HCT116 (cell line): ENCODE measurements around the gene FAT1. TPM values are rescaled to one million over a fixed set of nuclear protein-coding genes. Genes with fewer than 3 reads are reported as not detected.
A peak's percentile ranks its signal among the peaks of the same experiment; 100 is the strongest.

Experiments
- ATAC-seq: fragments of 200-7000 bp; cut with Tn5 transposase; 2 replicates; pipeline ENCODE4 v1.9.1; 2020; ENCODE audit warnings: mild to moderate bottlenecking, moderate library complexity
- BruUV-seq: library from RNA; stranded (reverse); fragments of 400-500 nt; replicated peaks from 2 replicates; lab custom pipeline; 2021; lab: Mats Ljungman, UMichigan
- CTCF ChIA-PET: fragments of 300-600 bp; sonication (Branson Sonifier 250); formaldehyde crosslinking; loops from one replicate; lab custom pipeline; 2021; ENCODE audit warnings: antibody characterized with exemption; lab: Charles Lee
- POLR2A ChIA-PET: fragments of 300-600, 350-600 bp; sonication (Branson Sonifier 250); formaldehyde crosslinking; loops from one replicate; lab custom pipeline; 2021; ENCODE audit warnings: antibody characterized with exemption; lab: Charles Lee
- RAD21 ChIA-PET, 2 experiments: fragments of 300-600 bp; sonication (Branson Sonifier 250); formaldehyde crosslinking; loops; one replicate each; lab custom pipeline; 2023; ENCODE audit warnings: low total read pairs in 2 of 2; ENCODE audit not compliant: uncharacterized antibody in 2 of 2, unreplicated experiment in 2 of 2, low non-redundant PET in 1 of 2; lab: Charles Lee
- DNase-seq: peaks from one replicate; pipeline ENCODE4 v3.0.0-alpha.2; 2010; ENCODE audit warnings: low read depth, low spot score
- H2AFZ ChIP-seq: fragments of 200-600 bp; shearing (Covaris generic), sonication (generic); 2 replicates; pipeline ENCODE4 v1.6.1; 2017; ENCODE audit warnings: low read depth, mixed run types, mixed read lengths, antibody characterized with exemption, low read length; ENCODE audit not compliant: poor library complexity, severe bottlenecking
- H3K27ac ChIP-seq: 2 replicates; pipeline ENCODE4 v1.5.1; 2012; ENCODE audit warnings: low read depth, low read length
- H3K27me3 ChIP-seq: fragments of 200-600 bp; sonication (generic); 2 replicates; pipeline ENCODE4 v1.6.1; 2016; ENCODE audit warnings: mixed run types, low read length, mixed read lengths; ENCODE audit not compliant: insufficient read depth
- H3K36me3 ChIP-seq, 2 experiments: fragments of 200-500 bp in 1 of 2; fragments of 200-600 bp in 1 of 2; sonication (Bioruptor generic) in 1 of 2; sonication (generic) in 1 of 2; 2 replicates each; pipeline versions ENCODE4 v1.5.1 to v1.6.1; 2014 to 2016; ENCODE audit warnings: low read length in 2 of 2, inconsistent platforms in 1 of 2, mixed read lengths in 1 of 2, mixed run types in 1 of 2; ENCODE audit not compliant: insufficient read depth in 2 of 2, control insufficient read depth in 1 of 2
- H3K4me1 ChIP-seq, 2 experiments: fragments of 200-600 bp in 1 of 2; sonication (generic) in 1 of 2; 2 replicates each; pipeline versions ENCODE4 v1.5.1 to v1.6.1; 2012 to 2017; ENCODE audit warnings: low read length in 2 of 2, inconsistent platforms in 1 of 2, mild to moderate bottlenecking in 1 of 2, mixed read lengths in 1 of 2, mixed run types in 1 of 2, moderate library complexity in 1 of 2; ENCODE audit not compliant: insufficient read depth in 2 of 2, control insufficient read depth in 1 of 2
- H3K4me2 ChIP-seq: fragments of 200-600 bp; sonication (generic); 2 replicates; pipeline ENCODE4 v1.6.1; 2017; ENCODE audit warnings: mixed run types, low read length, mixed read lengths
- H3K4me3 ChIP-seq, 2 experiments: fragments of 200-600 bp in 1 of 2; sonication (generic) in 1 of 2; replicated peaks in 1 of 2; 2 replicates each; pipeline ENCODE4 v1.5.1; 2011 to 2016; ENCODE audit warnings: low read length in 2 of 2, control low read depth in 1 of 2, low read depth in 1 of 2, mild to moderate bottlenecking in 1 of 2, mixed read lengths in 1 of 2, mixed run types in 1 of 2
- H3K79me2 ChIP-seq: fragments of 200-600 bp; sonication (generic); 2 replicates; pipeline ENCODE4 v1.6.1; 2017; ENCODE audit warnings: mild to moderate bottlenecking, mixed run types, low read length, moderate library complexity, mixed read lengths; ENCODE audit not compliant: insufficient read depth
- H3K9ac ChIP-seq: fragments of 200-600 bp; sonication (generic); 2 replicates; pipeline ENCODE4 v1.6.1; 2016; ENCODE audit warnings: low read length, mixed read lengths
- H3K9me2 ChIP-seq: fragments of 200-600 bp; sonication (generic), shearing (Covaris generic); 2 replicates; pipeline ENCODE4 v1.6.1; 2017; ENCODE audit warnings: mixed run types, mild to moderate bottlenecking, moderate library complexity; ENCODE audit not compliant: insufficient read depth
- H3K9me3 ChIP-seq, 2 experiments: fragments of 200-500 bp in 1 of 2; fragments of 200-600 bp in 1 of 2; sonication (Bioruptor generic) in 1 of 2; sonication (generic) in 1 of 2; 2 replicates each; pipeline ENCODE4 v1.6.1; 2014 to 2017; ENCODE audit warnings: low read length in 2 of 2, mixed read lengths in 2 of 2, inconsistent platforms in 1 of 2, low read depth in 1 of 2, mild to moderate bottlenecking in 1 of 2, mixed run types in 1 of 2, moderate library complexity in 1 of 2; ENCODE audit not compliant: control insufficient read depth in 1 of 2, insufficient read depth in 1 of 2
- H4K20me1 ChIP-seq: fragments of 200-600 bp; sonication (generic), shearing (Covaris generic); 2 replicates; pipeline ENCODE4 v1.6.1; 2017; ENCODE audit warnings: mixed run types, mild to moderate bottlenecking, moderate library complexity; ENCODE audit not compliant: insufficient read depth
- EGR1 ChIP-seq: IDR thresholded peaks from 2 replicates; pipeline ENCODE4 v1.6.1; 2012; ENCODE audit warnings: low read depth
- EZH2phosphoT487 ChIP-seq: fragments of 200-600 bp; IDR thresholded peaks from 2 replicates; pipeline ENCODE4 v1.6.1; 2018; ENCODE audit warnings: antibody characterized with exemption, borderline replicate concordance
- FOSL1 ChIP-seq: IDR thresholded peaks from 2 replicates; pipeline ENCODE4 v1.6.1; 2012; ENCODE audit warnings: low read depth
- JUND ChIP-seq: IDR thresholded peaks from 2 replicates; pipeline ENCODE4 v1.6.1; 2012
- SIN3A ChIP-seq: IDR thresholded peaks from 2 replicates; pipeline ENCODE4 v1.6.1; 2012; ENCODE audit warnings: low read depth
- SP1 ChIP-seq: IDR thresholded peaks from 2 replicates; pipeline ENCODE4 v1.6.1; 2012; ENCODE audit warnings: low read depth
- SRF ChIP-seq: IDR thresholded peaks from 2 replicates; pipeline ENCODE4 v1.6.1; 2012; ENCODE audit warnings: low read depth
- TCF7L2 ChIP-seq: IDR thresholded peaks from 2 replicates; pipeline ENCODE4 v1.7.0; 2011; ENCODE audit warnings: borderline replicate concordance, inconsistent platforms; ENCODE audit not compliant: insufficient read depth, insufficient read length; ENCODE audit errors: extremely low read depth
- YY1 ChIP-seq: IDR thresholded peaks from 2 replicates; pipeline ENCODE4 v1.6.1; 2011; ENCODE audit warnings: low read length, low read depth, moderate library complexity, mild to moderate bottlenecking; ENCODE audit not compliant: insufficient replicate concordance; ENCODE audit errors: extremely low read depth
- ZNF274 ChIP-seq: fragments of 200-500 bp; sonication (Bioruptor generic); IDR thresholded peaks from 2 replicates; pipeline ENCODE4 v1.6.1; 2014; ENCODE audit warnings: mild to moderate bottlenecking, low read depth, low read length, inconsistent platforms
- intact Hi-C: fragments of 100-400 bp; cut with micrococcal nuclease; formaldehyde crosslinking; loops from 2 replicates; pipeline ENCODE4 v1.10.0; 2022
- total RNA-seq: library from RNA; stranded (reverse); gene quantifications from one replicate; pipeline ENCODE4 v1.2.1, GENCODE V29; 2021; ENCODE audit not compliant: unreplicated experiment
- TF ChIP-seq, protein P1 (sequence below): IDR thresholded peaks from 2 replicates; pipeline ENCODE4 v1.6.1; 2011; ENCODE audit warnings: mild to moderate bottlenecking, low read length, moderate library complexity; ENCODE audit not compliant: insufficient replicate concordance; ENCODE audit errors: extremely low read depth
- TF ChIP-seq, protein P2 (sequence below): IDR thresholded peaks from 2 replicates; pipeline ENCODE4 v1.6.1; 2012; ENCODE audit warnings: low read depth

FAT1 gene
- total RNA-seq, 1 experiment from 2014 or later = 676 TPM

DNA sequence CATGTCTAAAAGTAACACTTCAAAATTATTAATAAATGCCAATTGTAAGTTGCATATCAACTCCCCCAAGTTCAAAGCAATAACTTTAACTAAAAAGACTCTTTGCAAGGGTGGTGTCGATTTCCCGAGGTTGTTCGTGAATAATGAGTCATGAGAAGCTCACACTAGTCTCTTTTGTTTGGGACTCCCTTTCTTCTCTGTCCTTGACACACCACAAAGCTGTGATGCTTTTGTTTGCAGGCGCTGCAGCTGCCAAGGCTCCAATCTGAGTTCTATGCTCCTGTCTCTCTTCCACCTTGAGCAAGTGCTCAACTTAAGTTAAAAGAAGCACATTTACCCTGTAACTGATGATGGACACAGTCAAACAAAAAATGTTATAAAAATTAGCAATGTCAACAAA is 65.9 kb downstream of the FAT1 start:
- Histone ChIP-seq H3K27ac (no peak overlapping the region; the same call in 1 of the 2 replicates), H3K79me2 (peaks cover 100% of the 10 kb centered on the region), H3K9me2 (no peaks in the 10 kb centered on the region), H3K4me1 (peaks cover 10 to 29% of the 10 kb centered on the region in 2 experiments), H3K36me3 (peaks cover 55 to 73% of the 10 kb centered on the region in 2 experiments), H2AFZ (no peak overlapping the region), H4K20me1 (peaks cover 82% of the 10 kb centered on the region), H3K4me2 (peak overlapping the region; percentile 14; the same call in 1 of the 2 replicates), H3K9ac (peak overlapping the region; percentile 2; the same call in 1 of the 2 replicates), H3K4me3 (no peak overlapping the region), H3K27me3 (no peaks in the 10 kb centered on the region), H3K9me3 (no peaks in the 10 kb centered on the region)
- CTCF ChIA-PET = no interaction called here
- intact Hi-C loops = no loop called here
- ATAC-seq (peak; percentile 68), DNase-seq (peak; percentile 35)
- POLR2A ChIA-PET = no interaction called here
- TF ChIP-seq TCF7L2 = peak; percentile 45
- peak; percentile 44; the same call in 1 of the 2 replicates for TF ChIP-seq FOSL1
- 0 out of 2 replicates have a peak, but pooled peaks have one; percentile 19 for TF ChIP-seq SP1
- no peak for TF ChIP-seq SRF
- peak; percentile 31; the same call in 1 of the 2 replicates for TF ChIP-seq JUND
- RAD21 ChIA-PET = no interaction called here
- no TSS peak for BruUV-seq

DNA sequence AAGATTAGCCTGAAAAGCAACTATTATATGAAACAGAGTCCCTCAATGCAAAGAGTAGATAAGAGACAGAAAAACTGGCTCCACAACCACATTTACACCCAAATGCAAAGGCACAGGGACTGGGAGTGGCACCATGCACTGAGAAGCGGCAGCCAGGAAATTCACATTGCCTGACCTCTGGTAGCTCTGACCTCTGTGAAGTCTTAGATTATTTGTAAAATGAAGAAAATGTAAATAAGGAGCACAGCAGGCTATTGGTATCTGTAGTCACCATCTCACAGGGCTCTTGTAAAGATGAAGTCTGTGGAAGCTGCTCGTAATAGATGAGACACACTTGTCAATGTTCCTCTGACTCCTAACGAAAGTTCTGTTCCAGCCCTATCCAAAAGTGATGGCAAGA is 69.7 kb downstream of the FAT1 start:
- Histone ChIP-seq H3K9ac (no peak overlapping the region), H3K4me1 (peaks cover 10 to 26% of the 10 kb centered on the region in 2 experiments), H3K36me3 (peaks cover 47 to 67% of the 10 kb centered on the region in 2 experiments), H3K9me3 (no peaks in the 10 kb centered on the region), H3K27me3 (no peaks in the 10 kb centered on the region), H3K9me2 (no peaks in the 10 kb centered on the region), H3K79me2 (peaks cover 100% of the 10 kb centered on the region), H3K27ac (no peak overlapping the region), H3K4me2 (no peak overlapping the region), H2AFZ (no peak overlapping the region), H3K4me3 (no peak overlapping the region), H4K20me1 (peaks cover 95% of the 10 kb centered on the region)
- intact Hi-C loops = no loop called here
- no TSS peak for BruUV-seq
- no peak for ATAC-seq
- no peak for DNase-seq
- ChIA-PET CTCF (no interaction called here), POLR2A (no interaction called here), RAD21 (no interaction called here)
- TF ChIP-seq ZNF274 (no peak), TCF7L2 (no peak), EZH2phosphoT487 (no peak), SRF (no peak), EGR1 (no peak), SIN3A (no peak), YY1 (no peak)
- TF ChIP-seq, protein P1, sequence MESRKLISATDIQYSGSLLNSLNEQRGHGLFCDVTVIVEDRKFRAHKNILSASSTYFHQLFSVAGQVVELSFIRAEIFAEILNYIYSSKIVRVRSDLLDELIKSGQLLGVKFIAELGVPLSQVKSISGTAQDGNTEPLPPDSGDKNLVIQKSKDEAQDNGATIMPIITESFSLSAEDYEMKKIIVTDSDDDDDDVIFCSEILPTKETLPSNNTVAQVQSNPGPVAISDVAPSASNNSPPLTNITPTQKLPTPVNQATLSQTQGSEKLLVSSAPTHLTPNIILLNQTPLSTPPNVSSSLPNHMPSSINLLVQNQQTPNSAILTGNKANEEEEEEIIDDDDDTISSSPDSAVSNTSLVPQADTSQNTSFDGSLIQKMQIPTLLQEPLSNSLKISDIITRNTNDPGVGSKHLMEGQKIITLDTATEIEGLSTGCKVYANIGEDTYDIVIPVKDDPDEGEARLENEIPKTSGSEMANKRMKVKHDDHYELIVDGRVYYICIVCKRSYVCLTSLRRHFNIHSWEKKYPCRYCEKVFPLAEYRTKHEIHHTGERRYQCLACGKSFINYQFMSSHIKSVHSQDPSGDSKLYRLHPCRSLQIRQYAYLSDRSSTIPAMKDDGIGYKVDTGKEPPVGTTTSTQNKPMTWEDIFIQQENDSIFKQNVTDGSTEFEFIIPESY = no peak
- TF ChIP-seq, protein P2, sequence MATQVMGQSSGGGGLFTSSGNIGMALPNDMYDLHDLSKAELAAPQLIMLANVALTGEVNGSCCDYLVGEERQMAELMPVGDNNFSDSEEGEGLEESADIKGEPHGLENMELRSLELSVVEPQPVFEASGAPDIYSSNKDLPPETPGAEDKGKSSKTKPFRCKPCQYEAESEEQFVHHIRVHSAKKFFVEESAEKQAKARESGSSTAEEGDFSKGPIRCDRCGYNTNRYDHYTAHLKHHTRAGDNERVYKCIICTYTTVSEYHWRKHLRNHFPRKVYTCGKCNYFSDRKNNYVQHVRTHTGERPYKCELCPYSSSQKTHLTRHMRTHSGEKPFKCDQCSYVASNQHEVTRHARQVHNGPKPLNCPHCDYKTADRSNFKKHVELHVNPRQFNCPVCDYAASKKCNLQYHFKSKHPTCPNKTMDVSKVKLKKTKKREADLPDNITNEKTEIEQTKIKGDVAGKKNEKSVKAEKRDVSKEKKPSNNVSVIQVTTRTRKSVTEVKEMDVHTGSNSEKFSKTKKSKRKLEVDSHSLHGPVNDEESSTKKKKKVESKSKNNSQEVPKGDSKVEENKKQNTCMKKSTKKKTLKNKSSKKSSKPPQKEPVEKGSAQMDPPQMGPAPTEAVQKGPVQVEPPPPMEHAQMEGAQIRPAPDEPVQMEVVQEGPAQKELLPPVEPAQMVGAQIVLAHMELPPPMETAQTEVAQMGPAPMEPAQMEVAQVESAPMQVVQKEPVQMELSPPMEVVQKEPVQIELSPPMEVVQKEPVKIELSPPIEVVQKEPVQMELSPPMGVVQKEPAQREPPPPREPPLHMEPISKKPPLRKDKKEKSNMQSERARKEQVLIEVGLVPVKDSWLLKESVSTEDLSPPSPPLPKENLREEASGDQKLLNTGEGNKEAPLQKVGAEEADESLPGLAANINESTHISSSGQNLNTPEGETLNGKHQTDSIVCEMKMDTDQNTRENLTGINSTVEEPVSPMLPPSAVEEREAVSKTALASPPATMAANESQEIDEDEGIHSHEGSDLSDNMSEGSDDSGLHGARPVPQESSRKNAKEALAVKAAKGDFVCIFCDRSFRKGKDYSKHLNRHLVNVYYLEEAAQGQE = no peak
